Superior temporal gyrus (tissue), 1 donor: ENCODE measurements around the gene BEAN1.
"Not testable (repeated sequence)": the region's sequence is repeated elsewhere in the genome, so short reads cannot be mapped to it uniquely, and the experiment has no call there.

Source experiments
- DNase-seq: peaks from one replicate; pipeline ENCODE4 v3.0.0-alpha.2; 2016; ENCODE audit errors: extremely low spot score

Gene BEAN1

GRCh38 chr16:66507731-66508239 is 80.7 kb downstream of the BEAN1 start:
- DNase-seq: no peak

- no peak for DNase-seq
Measured at GRCh38 chr16:66508248-66508913, 81.3 kb downstream of the BEAN1 start.

GRCh38 chr16:66508914-66509496 is 81.9 kb downstream of the BEAN1 start:
- DNase-seq: no peak

DNA sequence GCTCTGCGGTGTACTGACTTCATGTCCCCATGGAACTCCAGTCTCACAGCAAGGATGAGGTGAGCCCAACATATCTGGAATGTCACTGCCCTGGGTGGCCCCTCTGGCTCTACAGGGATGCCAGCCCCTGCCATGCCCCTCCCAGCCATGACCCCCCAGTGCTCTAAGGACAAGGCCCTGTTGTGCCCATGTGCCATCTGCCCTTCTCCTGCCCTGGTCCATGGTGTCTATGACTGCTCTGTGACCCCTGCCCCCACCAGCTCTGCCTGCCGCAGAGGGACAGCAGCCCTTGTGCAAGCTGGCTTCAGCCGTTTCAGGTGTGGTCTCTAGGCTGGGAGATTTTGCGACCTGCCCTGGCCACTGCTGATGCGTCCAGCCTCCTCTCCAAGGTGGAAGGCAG is 82.5 kb downstream of the BEAN1 start:
- DNase-seq: no peak

DNA sequence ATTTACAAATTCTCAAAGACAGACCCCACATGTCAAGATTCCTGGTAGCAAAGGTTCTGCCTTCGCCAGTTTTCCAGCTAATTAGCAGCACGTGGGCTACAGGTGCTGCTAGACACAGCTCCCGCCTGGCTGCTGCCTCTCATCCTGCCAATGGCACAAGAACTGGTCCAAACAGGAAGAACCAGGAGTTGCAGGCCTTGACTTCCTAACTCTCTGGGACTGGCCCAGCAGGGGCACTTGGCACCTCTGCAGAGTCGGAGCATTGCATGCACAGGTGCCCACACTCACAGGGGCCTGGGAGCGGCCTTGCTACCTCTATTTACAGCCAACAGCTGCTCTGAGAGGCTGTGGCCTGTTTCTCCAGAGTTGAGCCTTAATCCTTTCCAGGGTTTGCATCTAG is 83.2 kb downstream of the BEAN1 start:
- no peak for DNase-seq

DNA sequence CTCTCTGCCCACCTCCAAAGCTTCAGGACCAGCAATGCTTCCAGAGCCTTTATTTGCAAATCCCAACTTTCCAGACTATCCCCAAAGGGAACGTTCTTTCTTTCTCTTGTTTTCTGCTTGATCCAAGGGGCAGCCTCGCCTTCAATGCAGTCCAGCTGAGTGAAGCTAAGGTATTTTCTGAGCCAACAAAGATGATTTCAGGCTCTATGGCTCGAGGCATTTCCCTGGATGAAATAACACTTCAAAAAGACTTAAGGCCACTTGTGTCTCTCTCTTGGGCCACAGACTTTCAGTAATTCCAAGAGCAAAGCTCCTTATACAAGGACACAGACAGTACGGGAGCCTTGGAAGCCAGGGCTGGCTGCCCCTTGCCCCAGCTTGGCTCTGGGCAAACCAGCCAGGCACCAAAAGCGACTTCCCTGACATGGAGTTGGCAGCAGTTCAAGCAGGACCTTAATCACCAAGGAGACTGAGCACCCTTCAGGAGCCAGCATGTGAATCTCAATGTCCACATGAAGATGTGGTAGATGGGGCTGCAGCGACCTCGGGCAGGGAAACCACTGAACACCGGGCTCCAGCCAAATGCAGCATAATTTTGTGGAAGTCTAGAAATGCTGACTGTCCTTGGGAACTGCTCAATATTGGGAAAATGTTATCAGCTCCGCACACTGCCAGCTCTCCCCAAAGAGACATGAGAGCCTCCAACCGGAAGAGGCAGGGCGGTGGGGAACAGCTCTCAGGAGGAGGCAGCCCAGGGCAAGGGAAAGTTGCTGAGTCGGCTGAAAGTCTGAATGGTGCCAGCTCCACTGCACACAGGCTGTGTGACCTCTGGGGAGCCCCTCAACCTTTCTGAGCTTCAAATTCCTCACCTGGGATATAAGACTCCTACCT is 83.9 kb downstream of the BEAN1 start:
- no peak for DNase-seq

DNA sequence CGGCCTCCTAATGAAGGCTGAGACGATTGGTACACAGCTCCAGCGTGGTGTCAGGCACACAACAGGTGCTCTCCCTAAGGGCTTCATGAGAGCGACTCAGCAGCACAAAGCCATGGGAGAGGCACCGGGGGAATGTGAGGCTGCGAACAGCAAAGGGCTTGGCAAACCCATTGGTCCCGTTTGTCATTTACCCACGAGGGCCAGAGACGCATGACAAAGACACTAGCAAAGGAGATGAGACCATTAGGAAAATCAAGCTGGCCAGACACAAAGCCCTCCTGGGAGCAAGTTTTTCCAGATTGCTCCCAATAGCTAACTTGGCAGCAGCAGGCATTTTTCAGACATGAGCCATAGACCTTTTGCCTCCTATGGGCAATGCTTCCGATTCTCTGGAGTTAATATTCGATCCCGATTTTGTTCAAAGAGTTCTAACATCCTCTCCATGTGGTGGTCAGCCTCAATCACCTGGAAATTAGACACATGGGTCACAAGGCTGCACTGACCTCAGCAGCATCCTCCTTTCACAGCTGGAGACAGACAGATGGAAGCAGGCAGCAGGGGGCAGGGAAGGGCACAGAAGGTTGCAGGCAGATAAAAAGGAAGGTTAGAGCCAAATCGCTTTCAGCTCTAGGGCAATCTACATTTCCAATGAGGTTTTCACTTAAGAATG is 84.6 kb downstream of the BEAN1 start:
- no peak for DNase-seq

DNA sequence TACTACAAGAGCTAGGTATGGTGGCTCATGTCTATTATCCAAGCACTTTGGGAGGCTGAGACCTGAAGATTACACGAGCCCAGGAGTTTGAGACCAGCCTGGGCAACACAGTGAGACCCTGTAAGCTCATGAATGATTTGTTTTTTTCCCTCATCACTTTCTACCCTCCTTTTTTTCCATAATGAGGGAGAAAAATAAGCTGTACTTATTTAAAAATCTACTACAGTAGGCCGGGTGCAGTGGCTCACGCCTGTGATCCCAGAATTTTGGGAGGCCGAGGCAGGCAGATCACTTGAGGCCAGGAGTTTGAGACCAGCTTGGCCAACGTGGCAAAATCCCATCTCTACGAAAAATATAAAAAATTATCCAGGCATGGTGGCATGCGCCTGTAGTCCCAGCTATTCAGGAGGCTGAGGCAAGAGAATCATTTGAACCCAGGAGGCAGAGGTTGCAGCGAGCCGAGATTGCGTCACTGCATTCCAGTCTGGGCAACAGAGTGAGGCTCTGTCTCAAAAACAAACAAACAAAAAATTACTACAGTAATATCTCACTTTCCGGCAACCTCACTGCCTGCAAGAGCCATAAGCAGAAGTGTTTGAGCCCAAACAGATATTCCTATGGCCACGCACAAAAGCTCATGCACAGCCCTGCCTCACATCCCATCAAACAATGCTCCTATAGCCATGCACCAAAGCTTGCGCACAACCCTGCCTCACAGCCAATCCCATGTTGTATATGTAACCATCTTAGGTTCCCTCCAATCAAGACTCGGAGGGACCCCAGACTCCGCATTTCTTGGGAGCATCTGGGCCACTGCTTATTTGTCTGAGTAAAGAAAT is 85.4 kb downstream of the BEAN1 start:
- DNase-seq: no peak

- DNase-seq: no peak
Measured at GRCh38 chr16:66513111-66513723, 86.1 kb downstream of the BEAN1 start.

DNA sequence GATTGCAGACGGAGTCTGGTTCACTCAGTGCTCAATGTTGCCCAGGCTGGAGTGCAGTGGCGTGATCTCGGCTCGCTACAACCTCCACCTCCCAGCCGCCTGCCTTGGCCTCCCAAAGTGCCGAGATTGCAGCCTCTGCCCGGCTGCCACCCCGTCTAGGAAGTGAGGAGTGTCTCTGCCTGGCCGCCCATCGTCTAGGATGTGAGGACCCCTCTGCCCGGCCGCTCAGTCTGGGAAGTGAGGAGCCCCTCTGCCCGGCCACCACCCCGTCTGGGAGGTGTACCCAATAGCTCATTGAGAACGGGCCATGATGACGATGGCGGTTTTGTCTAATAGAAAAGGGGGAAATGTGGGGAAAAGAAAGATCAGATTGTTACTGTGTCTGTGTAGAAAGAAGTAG is 87.3 kb downstream of the BEAN1 start:
- DNase-seq: not testable (repeated sequence)

DNA sequence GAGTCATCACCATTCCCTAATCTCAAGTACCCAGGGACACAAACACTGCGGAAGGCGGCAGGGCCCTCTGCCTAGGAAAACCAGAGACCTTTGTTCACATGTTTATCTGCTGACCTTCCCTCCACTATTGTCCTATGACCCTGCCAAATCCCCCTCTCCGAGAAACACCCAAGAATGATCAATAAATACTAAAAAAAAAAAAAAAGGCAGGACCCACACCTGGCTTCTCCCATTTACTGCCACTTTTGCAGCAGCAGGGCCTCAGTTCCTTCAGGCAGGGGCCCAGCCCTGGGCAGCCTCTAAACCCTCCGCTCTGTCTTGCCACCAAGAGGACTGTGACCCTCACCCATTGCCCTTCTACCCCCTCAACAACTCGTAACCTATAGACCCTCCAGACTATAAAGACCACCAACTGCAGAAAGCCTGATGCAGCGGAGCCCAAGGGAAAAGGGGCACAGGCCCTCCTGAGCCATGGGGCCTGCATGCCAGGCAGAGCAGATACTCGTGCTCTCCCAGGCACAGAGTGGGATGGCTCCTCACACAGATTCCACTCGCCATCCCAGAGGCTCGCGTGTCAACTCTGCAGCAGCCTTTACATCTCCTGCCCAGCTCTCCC is 88.0 kb downstream of the BEAN1 start:
- not testable (repeated sequence) for DNase-seq

- no peak for DNase-seq
Measured at GRCh38 chr16:66515596-66516508, 88.8 kb downstream of the BEAN1 start.

- DNase-seq: no peak
Measured at GRCh38 chr16:66516509-66516807, 89.4 kb downstream of the BEAN1 start.

GRCh38 chr16:66516808-66517585 is 89.9 kb downstream of the BEAN1 start:
- peak; percentile 95 for DNase-seq

GRCh38 chr16:66517586-66518263 is 90.6 kb downstream of the BEAN1 start:
- DNase-seq: no peak

DNA sequence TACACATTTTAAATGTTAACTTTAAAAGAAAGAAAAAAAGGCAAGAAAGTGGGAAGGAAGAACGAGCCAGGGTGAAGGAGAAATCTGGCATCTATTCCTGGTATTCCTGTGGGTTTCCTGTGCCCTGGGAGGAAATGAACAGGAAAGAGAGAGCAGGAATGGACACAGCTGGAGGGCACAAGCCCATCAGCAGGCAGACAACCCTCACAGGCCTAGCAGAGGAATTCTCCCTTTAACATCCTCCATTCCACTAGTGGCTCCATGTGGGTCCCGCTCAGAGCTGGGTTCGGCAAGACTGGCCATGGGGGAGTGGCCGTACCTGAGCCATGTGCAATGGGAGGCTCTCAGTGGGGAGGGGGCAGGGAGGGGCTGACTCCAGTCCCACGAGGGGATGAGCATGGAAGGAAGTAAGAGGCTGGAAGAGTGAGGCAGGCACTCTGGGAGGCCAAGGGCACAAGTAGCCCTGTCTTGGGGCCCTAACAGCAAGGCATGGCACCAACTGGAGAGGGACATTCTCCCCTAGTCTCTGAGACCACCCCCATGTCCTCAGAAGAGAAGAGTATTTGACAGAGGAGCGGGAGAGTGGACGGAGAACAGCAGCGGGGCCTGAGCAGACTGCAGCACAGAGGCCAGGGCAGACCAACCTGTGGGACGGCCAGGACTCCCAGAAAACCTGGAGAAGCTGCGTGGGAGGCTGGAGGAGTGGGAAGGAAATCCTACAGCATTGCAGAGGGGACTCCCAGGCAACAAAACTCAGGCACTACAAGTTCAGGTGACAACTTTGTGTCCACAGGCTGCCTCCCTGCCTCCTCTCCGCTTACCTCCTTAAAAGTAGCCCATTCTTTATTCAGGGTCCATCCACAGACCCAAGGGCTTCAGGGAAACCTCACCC is 92.6 kb downstream of the BEAN1 start:
- no peak for DNase-seq
